Thyroid gland (tissue), 4 donors: ENCODE measurements around the gene RAI14.

Experiments
- POLR2A ChIP-seq, 2 donors: fragments of 450-650 bp; IDR thresholded peaks; one replicate each; pipeline ENCODE4 v1.6.1; 2017; ENCODE audit warnings: antibody characterized with exemption in 2 of 2, mild to moderate bottlenecking in 2 of 2, moderate library complexity in 1 of 2
- TF ChIP-seq, protein P1 (sequence below), 6 experiments: fragments of 200-600 bp in 3 of 6; fragments of 450-650 bp in 3 of 6; sonication (generic) in 3 of 6; IDR thresholded peaks; one replicate each; pipeline ENCODE4 v1.5.1; 2016 to 2019; ENCODE audit warnings: antibody characterized with exemption in 6 of 6, mild to moderate bottlenecking in 2 of 6, inconsistent platforms in 1 of 6, moderate library complexity in 1 of 6

DNA sequence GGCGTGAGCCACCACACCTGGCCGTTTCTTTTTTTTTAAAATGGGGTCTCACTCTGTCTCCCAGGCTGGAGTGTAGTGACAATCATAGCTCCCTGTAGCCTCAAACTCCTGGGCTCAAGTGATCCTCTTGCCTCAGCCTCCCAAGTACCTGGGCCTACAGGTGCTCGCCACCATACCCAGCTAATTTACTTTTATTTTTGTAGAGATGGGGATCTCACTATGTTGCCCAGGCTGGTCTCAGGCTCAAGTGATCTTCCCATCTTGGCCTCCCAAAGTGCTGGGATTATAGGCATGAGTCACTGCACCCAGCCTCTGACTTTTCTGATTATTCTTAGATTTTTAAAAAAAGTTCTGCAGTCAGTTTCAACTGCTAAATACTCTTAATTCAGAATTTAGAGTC, 21.3 kb downstream of the RAI14 start:
- TF ChIP-seq, protein P1, sequence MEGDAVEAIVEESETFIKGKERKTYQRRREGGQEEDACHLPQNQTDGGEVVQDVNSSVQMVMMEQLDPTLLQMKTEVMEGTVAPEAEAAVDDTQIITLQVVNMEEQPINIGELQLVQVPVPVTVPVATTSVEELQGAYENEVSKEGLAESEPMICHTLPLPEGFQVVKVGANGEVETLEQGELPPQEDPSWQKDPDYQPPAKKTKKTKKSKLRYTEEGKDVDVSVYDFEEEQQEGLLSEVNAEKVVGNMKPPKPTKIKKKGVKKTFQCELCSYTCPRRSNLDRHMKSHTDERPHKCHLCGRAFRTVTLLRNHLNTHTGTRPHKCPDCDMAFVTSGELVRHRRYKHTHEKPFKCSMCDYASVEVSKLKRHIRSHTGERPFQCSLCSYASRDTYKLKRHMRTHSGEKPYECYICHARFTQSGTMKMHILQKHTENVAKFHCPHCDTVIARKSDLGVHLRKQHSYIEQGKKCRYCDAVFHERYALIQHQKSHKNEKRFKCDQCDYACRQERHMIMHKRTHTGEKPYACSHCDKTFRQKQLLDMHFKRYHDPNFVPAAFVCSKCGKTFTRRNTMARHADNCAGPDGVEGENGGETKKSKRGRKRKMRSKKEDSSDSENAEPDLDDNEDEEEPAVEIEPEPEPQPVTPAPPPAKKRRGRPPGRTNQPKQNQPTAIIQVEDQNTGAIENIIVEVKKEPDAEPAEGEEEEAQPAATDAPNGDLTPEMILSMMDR (IDR thresholded peaks at IDR 0.05), result no peak
- TF ChIP-seq POLR2A (IDR thresholded peaks at IDR 0.05), result no peak
